Measurements from ENCODE around the gene MOCS2.

DNA sequence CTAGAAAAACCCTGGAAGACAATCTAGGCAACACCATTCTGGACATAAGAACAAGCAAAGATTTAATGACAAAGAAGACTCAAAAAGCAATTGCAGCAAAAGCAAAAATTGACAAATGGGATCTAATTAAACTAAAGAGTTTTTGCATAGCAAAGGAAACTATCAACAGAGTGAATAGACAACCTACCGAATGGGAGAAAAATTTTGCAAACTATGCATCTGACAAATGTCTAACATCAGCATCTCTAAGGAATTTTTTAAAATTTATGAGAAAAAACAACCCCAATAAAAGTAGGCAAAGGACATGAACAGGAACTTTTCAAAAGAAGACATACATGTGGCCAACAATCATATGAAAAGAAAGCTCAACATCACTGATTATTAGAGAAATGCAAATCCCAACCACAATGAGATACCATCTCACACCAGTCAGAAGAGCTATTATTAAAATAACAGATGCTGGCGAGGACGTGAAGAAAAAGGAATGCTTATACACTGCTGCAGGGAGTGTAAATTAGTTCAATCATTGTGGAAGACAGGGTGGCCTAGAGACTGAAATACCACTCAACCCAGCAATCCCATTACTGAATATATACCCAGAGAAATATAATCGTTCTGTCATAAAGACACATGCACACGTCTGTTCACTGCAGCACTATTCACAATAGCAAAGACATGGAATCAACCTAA, 3.8 kb downstream of the MOCS2 start:
- no peak for TF ChIP-seq CTCF (IDR thresholded peaks at IDR 0.05; ENCODE audit: insufficient read depth, low read length)
- no peak for TF ChIP-seq SPI1 (IDR thresholded peaks at IDR 0.05; ENCODE audit: borderline replicate concordance, low read depth)
- TF ChIP-seq REST (IDR thresholded peaks at IDR 0.05; ENCODE audit: insufficient replicate concordance, low read depth): no peak
- no peak for TF ChIP-seq GABPA (IDR thresholded peaks at IDR 0.05; ENCODE audit: low read depth)
